Renal cortex interstitium (tissue), 11 donors: ENCODE results near the gene KIAA2012. TPM values are rescaled to one million over a fixed set of nuclear protein-coding genes. Genes with fewer than 3 reads are reported as not detected.

Experiments used
- DNase-seq, 11 donors: peaks; one replicate each; pipeline ENCODE4 v3.0.0-alpha.2; 2013; ENCODE audit warnings: low read depth in 9 of 11, low spot score in 4 of 11; ENCODE audit errors: extremely low read depth in 1 of 11
- polyA plus RNA-seq, 3 donors: library from polyadenylated mRNA; unstranded; fragments of 120-200 nt; gene quantifications; one replicate each; pipeline ENCODE4 v1.2.1, GENCODE V29; 2013; ENCODE audit not compliant: insufficient read length in 3 of 3

Gene KIAA2012
- polyA plus RNA-seq, 3 donors: 0.06 to 0.11 (median 0.10) TPM

- no peak for DNase-seq
Measured at GRCh38 chr2:202039278-202040078, 33.6 kb upstream of the KIAA2012 start.

- DNase-seq: no peak
Measured at GRCh38 chr2:202040079-202040844, 32.8 kb upstream of the KIAA2012 start.

- DNase-seq: no peak
Measured at GRCh38 chr2:202042444-202042843, 30.6 kb upstream of the KIAA2012 start.

- DNase-seq: no peak
Measured at GRCh38 chr2:202043475-202043874, 29.6 kb upstream of the KIAA2012 start.

GRCh38 chr2:202044777-202045176 lies 28.3 kb upstream of the KIAA2012 start:
- DNase-seq: no peak

GRCh38 chr2:202046572-202046971 lies 26.5 kb upstream of the KIAA2012 start:
- DNase-seq: no peak

GRCh38 chr2:202049092-202049728 lies 23.8 kb upstream of the KIAA2012 start:
- no peak for DNase-seq

- no peak for DNase-seq
Measured at GRCh38 chr2:202049840-202050239, 23.2 kb upstream of the KIAA2012 start.

- DNase-seq: no peak
Measured at GRCh38 chr2:202050652-202051051, 22.4 kb upstream of the KIAA2012 start.

- DNase-seq: no peak
Measured at GRCh38 chr2:202051499-202052161, 21.4 kb upstream of the KIAA2012 start.

GRCh38 chr2:202052235-202052634 lies 20.8 kb upstream of the KIAA2012 start:
- no peak for DNase-seq

- no peak for DNase-seq
Measured at GRCh38 chr2:202054679-202055078, 18.4 kb upstream of the KIAA2012 start.

- DNase-seq: no peak
Measured at GRCh38 chr2:202056611-202057010, 16.4 kb upstream of the KIAA2012 start.

GRCh38 chr2:202060218-202060617 lies 12.8 kb upstream of the KIAA2012 start:
- no peak for DNase-seq

- no peak for DNase-seq
Measured at GRCh38 chr2:202061695-202062094, 11.4 kb upstream of the KIAA2012 start.

- no peak for DNase-seq
Measured at GRCh38 chr2:202064171-202064880, 8.7 kb upstream of the KIAA2012 start.

- DNase-seq: no peak
Measured at GRCh38 chr2:202064881-202065230, 8.2 kb upstream of the KIAA2012 start.

- DNase-seq: no peak
Measured at GRCh38 chr2:202065876-202066275, 7.2 kb upstream of the KIAA2012 start.

GRCh38 chr2:202066875-202067274 lies 6.2 kb upstream of the KIAA2012 start:
- peak in 1 of 11 donors; percentile 37 for DNase-seq
